ENCODE measurements around the gene AP1M2. TPM values are rescaled to one million over a fixed set of nuclear protein-coding genes. Genes with fewer than 3 reads are reported as not detected.

Gene AP1M2
- polyA plus RNA-seq, 1 donor (not counting 4 experiments of a cell fraction or from before 2014, with no cell fraction given) = 83.1 TPM

- no peak overlapping the region for H2AFZ ChIP-seq (ENCODE audit: control insufficient read depth, low read length)
- peaks cover 15% of the 10 kb centered on the region for H3K79me2 ChIP-seq (ENCODE audit: control insufficient read depth, insufficient read depth, low read length)
- H3K27me3 ChIP-seq (ENCODE audit: control insufficient read depth, extremely low read depth, insufficient read depth, low read length) = no peaks in the 10 kb centered on the region
- H3K4me3 ChIP-seq (ENCODE audit: control insufficient read depth in 2 of 3, extremely low read depth in 1 of 3, insufficient read depth in 2 of 3, low read depth in 1 of 3, low read length in 3 of 3) = no peak overlapping the region
- TF ChIP-seq CTCF (optimal IDR thresholded peaks at IDR 0.05 in 1 of 3, IDR thresholded peaks at IDR 0.05 in 1 of 3, conservative IDR thresholded peaks at IDR 0.05 in 1 of 3; ENCODE audit: extremely low read depth in 1 of 3, insufficient read depth in 2 of 3, low read length in 3 of 3) (no peak), EZH2 (IDR thresholded peaks at IDR 0.05; ENCODE audit: low read length) (no peak)
- FAIRE-seq (no peak), DNase-seq (ENCODE audit: low read depth, low spot score) (no peak)
- no peaks in the 10 kb centered on the region for H3K36me3 ChIP-seq (ENCODE audit: control insufficient read depth in 2 of 2, extremely low read depth in 1 of 2, insufficient read depth in 2 of 2, low read length in 2 of 2)
- peaks cover 39% of the 10 kb centered on the region for H3K4me1 ChIP-seq (ENCODE audit: control insufficient read depth, extremely low read depth, insufficient read depth, low read length)
- H3K27ac ChIP-seq (ENCODE audit: control insufficient read depth, insufficient read depth, low read length) = no peak overlapping the region
- no peak overlapping the region for H3K4me2 ChIP-seq (ENCODE audit: control insufficient read depth, extremely low read depth, insufficient read depth, low read depth, low read length)
- H3K9me3 ChIP-seq (ENCODE audit: control insufficient read depth, low read depth, low read length) = no peaks in the 10 kb centered on the region
- dilution Hi-C loops (cut with MboI; ENCODE audit: extremely low pct_ligation_motif_present, low sequenced_read_pairs) = no loop called here
- no peaks in the 10 kb centered on the region for H4K20me1 ChIP-seq (ENCODE audit: control insufficient read depth, extremely low read depth, insufficient read depth, low read length)
- no peak overlapping the region for H3K9ac ChIP-seq (ENCODE audit: control insufficient read depth, extremely low read depth, insufficient read depth, low read length)
- H3K9me1 ChIP-seq (ENCODE audit: control insufficient read depth, extremely low read depth, insufficient read depth, low read length) = no peaks in the 10 kb centered on the region
Observed at GRCh38 chr19:10621966-10622365, 34.9 kb upstream of the AP1M2 start.

- H3K4me1 ChIP-seq (ENCODE audit: control insufficient read depth, extremely low read depth, insufficient read depth, low read length) = peaks cover 32% of the 10 kb centered on the region
- H3K4me2 ChIP-seq (ENCODE audit: control insufficient read depth, extremely low read depth, insufficient read depth, low read depth, low read length) = no peak overlapping the region
- no peaks in the 10 kb centered on the region for H3K36me3 ChIP-seq (ENCODE audit: control insufficient read depth in 2 of 2, extremely low read depth in 1 of 2, insufficient read depth in 2 of 2, low read length in 2 of 2)
- no peak overlapping the region for H3K4me3 ChIP-seq (ENCODE audit: control insufficient read depth in 2 of 3, extremely low read depth in 1 of 3, insufficient read depth in 2 of 3, low read depth in 1 of 3, low read length in 3 of 3)
- H3K79me2 ChIP-seq (ENCODE audit: control insufficient read depth, insufficient read depth, low read length) = peaks cover 8% of the 10 kb centered on the region
- no peaks in the 10 kb centered on the region for H3K9me3 ChIP-seq (ENCODE audit: control insufficient read depth, low read depth, low read length)
- H3K27me3 ChIP-seq (ENCODE audit: control insufficient read depth, extremely low read depth, insufficient read depth, low read length) = no peaks in the 10 kb centered on the region
- dilution Hi-C loops (cut with MboI; ENCODE audit: extremely low pct_ligation_motif_present, low sequenced_read_pairs) = no loop called here
- no peaks in the 10 kb centered on the region for H3K9me1 ChIP-seq (ENCODE audit: control insufficient read depth, extremely low read depth, insufficient read depth, low read length)
- FAIRE-seq (no peak), DNase-seq (ENCODE audit: low read depth, low spot score) (no peak)
- no peak overlapping the region for H3K27ac ChIP-seq (ENCODE audit: control insufficient read depth, insufficient read depth, low read length)
- no peaks in the 10 kb centered on the region for H4K20me1 ChIP-seq (ENCODE audit: control insufficient read depth, extremely low read depth, insufficient read depth, low read length)
- H3K9ac ChIP-seq (ENCODE audit: control insufficient read depth, extremely low read depth, insufficient read depth, low read length) = no peak overlapping the region
- no peak overlapping the region for H2AFZ ChIP-seq (ENCODE audit: control insufficient read depth, low read length)
- TF ChIP-seq EZH2 (IDR thresholded peaks at IDR 0.05; ENCODE audit: low read length) (no peak), CTCF (optimal IDR thresholded peaks at IDR 0.05 in 1 of 3, IDR thresholded peaks at IDR 0.05 in 1 of 3, conservative IDR thresholded peaks at IDR 0.05 in 1 of 3; ENCODE audit: extremely low read depth in 1 of 3, insufficient read depth in 2 of 3, low read length in 3 of 3) (no peak)
Observed at GRCh38 chr19:10620786-10621185, 33.7 kb upstream of the AP1M2 start.

All from keratinocyte (primary cell).